Activated T-helper 1 cell treated with anti-CD3 and anti-CD28 coated beads, Interleukin-2, amount 50 U/mL, for 16 hours (primary cell): ENCODE results near the gene GULP1.
"Not testable (repeated sequence)": the region's sequence is repeated elsewhere in the genome, so short reads cannot be mapped to it uniquely, and the experiment has no call there.

Experiments
- DNase-seq, 2 donors: peaks; one replicate each; pipeline ENCODE4 v3.0.0-alpha.2; 2020; ENCODE audit warnings: low read depth in 1 of 2, low spot score in 1 of 2

The GULP1 gene

GRCh38 chr2:188415754-188416083 lies 124.0 kb downstream of the GULP1 start:
- no peak for DNase-seq

GRCh38 chr2:188416367-188416766 lies 124.7 kb downstream of the GULP1 start:
- DNase-seq, result no peak

- no peak for DNase-seq
Measured at GRCh38 chr2:188422726-188423125, 131.1 kb downstream of the GULP1 start.

- DNase-seq, result no peak
Measured at GRCh38 chr2:188425266-188425665, 133.6 kb downstream of the GULP1 start.

GRCh38 chr2:188426121-188426520 lies 134.4 kb downstream of the GULP1 start:
- no peak for DNase-seq

- DNase-seq, result no peak
Measured at GRCh38 chr2:188430705-188431104, 139.0 kb downstream of the GULP1 start.

GRCh38 chr2:188434018-188434417 lies 142.3 kb downstream of the GULP1 start:
- no peak for DNase-seq

GRCh38 chr2:188435115-188435514 lies 143.4 kb downstream of the GULP1 start:
- DNase-seq, result no peak

GRCh38 chr2:188437537-188437936 lies 145.9 kb downstream of the GULP1 start:
- no peak for DNase-seq

GRCh38 chr2:188439986-188440385 lies 148.3 kb downstream of the GULP1 start:
- no peak for DNase-seq

- DNase-seq, result no peak
Measured at GRCh38 chr2:188440849-188441248, 149.2 kb downstream of the GULP1 start.

GRCh38 chr2:188441288-188441947 lies 149.7 kb downstream of the GULP1 start:
- DNase-seq, result no peak

- DNase-seq, result no peak
Measured at GRCh38 chr2:188443207-188443606, 151.5 kb downstream of the GULP1 start.

GRCh38 chr2:188444106-188444835 lies 152.6 kb downstream of the GULP1 start:
- DNase-seq, result no peak

- no peak for DNase-seq
Measured at GRCh38 chr2:188449561-188449960, 157.9 kb downstream of the GULP1 start.

- no peak for DNase-seq
Measured at GRCh38 chr2:188449971-188450370, 158.3 kb downstream of the GULP1 start.

- DNase-seq, result no peak
Measured at GRCh38 chr2:188450732-188451483, 159.2 kb downstream of the GULP1 start.

GRCh38 chr2:188452084-188452483 lies 160.4 kb downstream of the GULP1 start:
- no peak for DNase-seq

- no peak for DNase-seq
Measured at GRCh38 chr2:188456114-188456909, 164.6 kb downstream of the GULP1 start.

- no peak for DNase-seq
Measured at GRCh38 chr2:188459061-188459460, 167.4 kb downstream of the GULP1 start.

GRCh38 chr2:188466078-188466477 lies 174.4 kb downstream of the GULP1 start:
- DNase-seq, result not testable (repeated sequence)
